CD4-positive, CD25-positive, alpha-beta regulatory T cell (primary cell): ENCODE data around the gene ERO1B. TPM values are rescaled to one million over a fixed set of nuclear protein-coding genes. Genes with fewer than 3 reads are reported as not detected.

Experiments used
- ATAC-seq, 2 donors: fragments of 150-1000 bp; cut with Tn5 transposase; one replicate each; pipeline ENCODE4 v1.10.0; 2021; ENCODE audit warnings: low read depth in 2 of 2, moderate number of reproducible peaks in 2 of 2, moderate library complexity in 1 of 2
- DNase-seq, 3 donors: peaks; one replicate each; pipeline versions ENCODE4 v3.0.0 to v3.0.0-alpha.2; 2012 to 2022; ENCODE audit warnings: mixed read lengths in 1 of 3
- H3K27ac ChIP-seq: one replicate; pipeline ENCODE4 v1.7.0; 2013; ENCODE audit warnings: mild to moderate bottlenecking, low read length; ENCODE audit not compliant: insufficient read depth, poor library complexity, severe bottlenecking
- H3K27me3 ChIP-seq: one replicate; pipeline ENCODE4 v1.7.0; 2013; ENCODE audit warnings: low read length; ENCODE audit not compliant: control insufficient read depth, insufficient read depth
- H3K36me3 ChIP-seq: one replicate; pipeline ENCODE4 v1.7.0; 2013; ENCODE audit warnings: mild to moderate bottlenecking, low read length, moderate library complexity; ENCODE audit not compliant: control insufficient read depth, insufficient read depth
- H3K4me1 ChIP-seq: 2 replicates; pipeline ENCODE4 v1.7.0; 2013; ENCODE audit warnings: mild to moderate bottlenecking, low read length; ENCODE audit not compliant: insufficient read depth, control insufficient read depth, poor library complexity, severe bottlenecking
- H3K4me3 ChIP-seq: one replicate; pipeline ENCODE4 v1.7.0; 2013; ENCODE audit warnings: low read depth, mild to moderate bottlenecking, low read length, moderate library complexity
- H3K9me3 ChIP-seq, 2 experiments: 1 replicate in 1 of 2; 2 replicates in 1 of 2; pipeline ENCODE4 v1.7.0; 2013; ENCODE audit warnings: low read length in 2 of 2, mild to moderate bottlenecking in 1 of 2, moderate library complexity in 1 of 2; ENCODE audit not compliant: control insufficient read depth in 2 of 2
- H3K27ac Mint-ChIP-seq, 3 donors: one replicate each; pipeline ENCODE4 v1.8.0; 2020 to 2022; ENCODE audit warnings: mild to moderate bottlenecking in 3 of 3, mixed read lengths in 3 of 3, moderate library complexity in 2 of 3
- H3K27me3 Mint-ChIP-seq: one replicate; pipeline ENCODE4 v1.8.0; 2022; ENCODE audit warnings: mild to moderate bottlenecking, mixed read lengths
- H3K36me3 Mint-ChIP-seq: one replicate; pipeline ENCODE4 v1.8.0; 2020; ENCODE audit warnings: mixed read lengths
- H3K4me1 Mint-ChIP-seq, 4 donors: one replicate each; pipeline ENCODE4 v1.8.0; 2020 to 2022; ENCODE audit warnings: mixed read lengths in 4 of 4, mild to moderate bottlenecking in 1 of 4
- H3K4me3 Mint-ChIP-seq, 4 donors: one replicate each; pipeline ENCODE4 v1.8.0; 2020 to 2022; ENCODE audit warnings: mild to moderate bottlenecking in 4 of 4, mixed read lengths in 4 of 4, moderate library complexity in 3 of 4
- H3K9me3 Mint-ChIP-seq, 7 donors: one replicate each; pipeline ENCODE4 v1.8.0; 2020 to 2022; ENCODE audit warnings: mixed read lengths in 7 of 7, mild to moderate bottlenecking in 3 of 7, moderate library complexity in 2 of 7
- polyA plus RNA-seq, 4 donors: library from polyadenylated mRNA; unstranded; fragments of 300-500 nt; fragmentation: Illumina TruSeq; gene quantifications; one replicate each; pipeline ENCODE4 v1.2.3, GENCODE V29; 2021
- total RNA-seq: library from RNA; stranded (reverse); gene quantifications from one replicate; pipeline ENCODE4 v1.2.3, GENCODE V29; 2022

Gene ERO1B
- total and polyA plus RNA-seq, 5 donors from 2014 or later: 2.4 to 15.2 (median 2.8) TPM

DNA sequence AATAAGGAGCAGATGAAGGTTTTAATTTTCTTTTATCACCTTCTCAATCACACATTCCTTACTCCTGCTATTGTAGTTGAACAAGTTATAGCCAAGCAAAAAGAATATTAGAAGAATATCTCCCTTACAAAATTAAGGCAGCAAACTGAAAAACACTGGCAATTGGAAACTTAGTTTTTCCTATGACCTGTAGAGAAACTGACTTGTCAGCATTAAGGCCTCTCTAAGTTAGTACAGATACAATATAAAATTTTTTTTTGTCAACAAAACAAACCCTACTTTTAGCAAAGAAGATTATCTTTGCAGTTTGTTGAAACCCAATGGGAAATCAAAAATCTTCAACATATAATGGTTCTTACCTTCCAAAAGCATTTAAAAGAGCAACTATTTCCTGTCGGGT, 61.3 kb downstream of the ERO1B start:
- Histone ChIP-seq H3K4me1 (no peaks in the 10 kb centered on the region), H3K36me3 (peaks cover 34% of the 10 kb centered on the region), H3K27ac (no peak overlapping the region), H3K4me3 (no peak overlapping the region), H3K9me3 (no peaks in the 10 kb centered on the region), H3K27me3 (no peaks in the 10 kb centered on the region)
- Mint-ChIP-seq H3K27me3 (no peaks in the 10 kb centered on the region), H3K4me3 (no peak overlapping the region), H3K9me3 (no peaks in the 10 kb centered on the region), H3K4me1 (peaks cover 0 to 7% (median 0%) of the 10 kb centered on the region in 4 donors), H3K27ac (no peak overlapping the region), H3K36me3 (peaks cover 32% of the 10 kb centered on the region)
- no peak for DNase-seq
- ATAC-seq: no peak

DNA sequence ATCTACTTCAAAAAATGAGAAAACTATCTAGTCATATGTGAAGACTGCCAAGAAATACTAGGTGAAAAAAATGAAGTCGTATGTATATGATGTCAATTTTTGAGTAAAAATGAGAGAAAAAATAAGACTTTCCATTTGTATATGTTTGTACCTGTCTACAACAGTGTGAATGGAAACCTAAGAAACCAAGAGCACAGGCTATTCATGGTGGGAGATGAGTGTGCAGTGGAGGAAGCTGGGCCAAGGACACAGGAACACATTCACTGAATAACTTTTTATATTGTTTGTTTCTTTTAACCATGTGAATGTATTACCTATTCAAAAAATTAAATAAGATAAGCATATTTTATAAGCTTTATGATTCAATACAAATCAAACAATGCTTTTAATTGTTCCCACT, 67.0 kb downstream of the ERO1B start:
- H3K27ac ChIP-seq: no peak overlapping the region
- no peaks in the 10 kb centered on the region for H3K27me3 ChIP-seq
- ATAC-seq (no peak), DNase-seq (no peak)
- no peaks in the 10 kb centered on the region for H3K4me1 ChIP-seq
- Mint-ChIP-seq H3K4me3 (no peak overlapping the region), H3K27me3 (no peaks in the 10 kb centered on the region), H3K27ac (no peak overlapping the region), H3K4me1 (peaks cover 0 to 3% (median 0%) of the 10 kb centered on the region in 4 donors), H3K36me3 (peaks cover 34% of the 10 kb centered on the region), H3K9me3 (no peaks in the 10 kb centered on the region)
- H3K36me3 ChIP-seq: peaks cover 8% of the 10 kb centered on the region
- H3K9me3 ChIP-seq: no peaks in the 10 kb centered on the region
- no peak overlapping the region for H3K4me3 ChIP-seq

DNA sequence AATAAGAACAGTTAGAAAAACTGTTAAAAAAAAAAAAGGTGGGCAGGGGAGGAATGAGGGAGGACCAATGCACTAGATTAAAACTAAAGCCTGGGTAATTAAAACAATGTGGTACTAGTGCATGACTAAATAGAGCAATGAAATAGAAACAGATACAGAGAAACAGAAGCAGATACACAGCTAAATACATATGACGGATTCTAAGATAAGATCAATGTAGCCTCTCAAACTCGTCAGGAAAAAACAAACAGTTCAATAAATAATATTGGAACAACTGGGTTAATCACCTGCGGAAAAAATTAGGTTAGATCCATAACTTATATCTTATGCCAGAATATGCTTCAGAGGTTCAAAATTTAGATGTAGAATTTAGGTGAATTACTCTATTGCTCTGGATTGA, 68.2 kb downstream of the ERO1B start:
- no peaks in the 10 kb centered on the region for H3K9me3 Mint-ChIP-seq
- peaks cover 0 to 3% (median 0%) of the 10 kb centered on the region in 4 donors for H3K4me1 Mint-ChIP-seq
- H3K4me1 ChIP-seq: no peaks in the 10 kb centered on the region
- H3K27me3 ChIP-seq: no peaks in the 10 kb centered on the region
- no peak overlapping the region for H3K4me3 Mint-ChIP-seq
- no peak for DNase-seq
- H3K36me3 Mint-ChIP-seq: peaks cover 45% of the 10 kb centered on the region
- H3K36me3 ChIP-seq: peaks cover 8% of the 10 kb centered on the region
- no peak overlapping the region for H3K27ac Mint-ChIP-seq
- no peaks in the 10 kb centered on the region for H3K27me3 Mint-ChIP-seq
- no peaks in the 10 kb centered on the region for H3K9me3 ChIP-seq
- no peak overlapping the region for H3K4me3 ChIP-seq
- no peak for ATAC-seq
- H3K27ac ChIP-seq: no peak overlapping the region

DNA sequence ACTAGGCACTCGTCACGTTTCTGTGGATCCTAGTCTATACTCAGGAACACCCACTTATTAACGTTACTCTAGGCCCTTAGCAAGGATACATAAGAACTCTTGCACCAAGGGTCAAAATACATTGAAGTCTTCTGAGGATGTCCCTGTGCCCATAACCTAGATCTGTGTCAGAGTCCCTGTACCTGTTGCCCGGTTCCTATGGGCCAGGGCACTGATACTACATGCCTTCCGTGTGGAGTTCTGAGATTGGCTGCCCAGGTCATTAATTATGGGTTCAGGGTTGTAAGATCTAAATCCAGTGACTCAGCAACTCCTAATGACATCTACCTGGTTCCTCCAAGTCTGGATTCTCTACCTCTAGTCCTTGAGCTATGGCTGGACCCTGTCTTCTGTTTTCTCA, 69.9 kb downstream of the ERO1B start:
- H3K27ac ChIP-seq: no peak overlapping the region
- no peaks in the 10 kb centered on the region for H3K27me3 ChIP-seq
- Mint-ChIP-seq H3K4me1 (peaks cover 0 to 3% (median 0%) of the 10 kb centered on the region in 4 donors), H3K4me3 (no peak overlapping the region), H3K27me3 (no peaks in the 10 kb centered on the region), H3K9me3 (peaks cover 0 to 1% (median 0%) of the 10 kb centered on the region in 7 donors), H3K36me3 (peaks cover 53% of the 10 kb centered on the region), H3K27ac (no peak overlapping the region)
- H3K9me3 ChIP-seq: no peaks in the 10 kb centered on the region
- ATAC-seq: no peak
- DNase-seq: no peak
- peaks cover 8% of the 10 kb centered on the region for H3K36me3 ChIP-seq
- H3K4me3 ChIP-seq: no peak overlapping the region
- no peaks in the 10 kb centered on the region for H3K4me1 ChIP-seq

DNA sequence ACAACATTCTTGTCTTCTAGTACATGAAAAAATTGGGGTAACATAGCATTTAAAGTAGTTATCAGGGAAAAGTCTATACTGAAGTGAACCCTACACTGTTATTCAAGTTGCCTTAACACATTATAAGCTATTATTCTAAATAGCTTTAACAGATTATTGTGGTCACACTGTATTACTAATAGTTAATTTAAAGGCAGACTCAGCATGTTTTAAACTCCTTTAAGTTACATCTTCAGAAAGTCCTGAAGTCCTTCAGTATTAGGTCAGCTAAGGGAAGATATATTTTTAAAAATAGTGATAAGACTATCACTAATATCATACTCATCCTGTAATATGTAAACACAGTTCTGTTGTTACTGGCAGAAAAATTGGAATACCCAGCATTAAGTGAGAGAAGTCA, 72.0 kb downstream of the ERO1B start:
- no peak overlapping the region for H3K27ac Mint-ChIP-seq
- H3K36me3 Mint-ChIP-seq: peaks cover 51% of the 10 kb centered on the region
- H3K9me3 Mint-ChIP-seq: peaks cover 0 to 3% (median 0%) of the 10 kb centered on the region in 7 donors
- H3K4me3 Mint-ChIP-seq: no peak overlapping the region
- peaks cover 0 to 3% (median 0%) of the 10 kb centered on the region in 4 donors for H3K4me1 Mint-ChIP-seq
- no peak for DNase-seq
- no peaks in the 10 kb centered on the region for H3K9me3 ChIP-seq
- H3K27me3 Mint-ChIP-seq: no peaks in the 10 kb centered on the region
- ATAC-seq: no peak
- H3K4me1 ChIP-seq: no peaks in the 10 kb centered on the region
- no peaks in the 10 kb centered on the region for H3K27me3 ChIP-seq
- no peak overlapping the region for H3K27ac ChIP-seq
- peaks cover 16% of the 10 kb centered on the region for H3K36me3 ChIP-seq
- no peak overlapping the region for H3K4me3 ChIP-seq

DNA sequence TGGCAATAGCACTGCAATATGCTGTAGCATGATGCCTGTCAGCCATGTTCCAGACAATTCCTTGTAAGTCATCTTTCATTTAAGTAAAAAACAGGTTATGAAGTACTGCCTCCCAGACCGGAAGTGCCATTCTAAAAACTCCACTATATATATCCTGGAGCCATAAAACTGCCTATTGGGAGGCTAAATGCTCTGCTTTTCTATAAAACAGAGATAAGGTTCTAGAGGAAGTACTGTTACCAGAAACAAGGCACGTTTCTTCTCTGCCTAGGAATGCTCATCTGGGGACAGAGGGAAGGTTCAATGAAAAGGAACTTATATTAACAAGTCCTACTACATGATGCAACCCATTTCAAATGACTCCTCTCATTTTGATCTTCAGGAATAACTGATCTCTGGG, 72.6 kb downstream of the ERO1B start:
- no peaks in the 10 kb centered on the region for H3K9me3 ChIP-seq
- Mint-ChIP-seq H3K27ac (no peak overlapping the region), H3K36me3 (peaks cover 50% of the 10 kb centered on the region), H3K9me3 (peaks cover 0 to 8% (median 2%) of the 10 kb centered on the region in 7 donors), H3K27me3 (no peaks in the 10 kb centered on the region), H3K4me1 (no peaks in the 10 kb centered on the region), H3K4me3 (no peak overlapping the region)
- H3K27ac ChIP-seq: no peak overlapping the region
- H3K4me1 ChIP-seq: no peaks in the 10 kb centered on the region
- DNase-seq (no peak), ATAC-seq (no peak)
- peaks cover 18% of the 10 kb centered on the region for H3K36me3 ChIP-seq
- no peak overlapping the region for H3K4me3 ChIP-seq
- no peaks in the 10 kb centered on the region for H3K27me3 ChIP-seq

DNA sequence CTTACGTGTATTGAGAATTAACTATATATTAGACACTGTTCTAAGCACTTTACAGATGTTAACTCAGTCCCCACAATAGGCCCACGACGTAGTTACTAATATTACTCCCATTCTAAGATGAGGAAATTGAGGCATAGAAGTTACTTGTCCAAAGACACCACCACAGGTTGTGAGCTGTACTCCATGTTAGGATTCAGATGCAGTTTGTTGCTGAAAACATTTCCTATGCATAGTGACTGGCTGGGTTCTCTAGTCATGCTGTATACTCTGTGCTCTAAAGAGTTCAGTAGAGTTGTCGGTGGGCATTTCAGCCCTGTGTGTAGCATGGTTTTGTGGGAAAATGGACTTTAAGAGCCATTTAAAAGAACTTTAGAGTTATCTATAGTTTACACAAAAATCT, 74.2 kb downstream of the ERO1B start:
- Mint-ChIP-seq H3K4me1 (peaks cover 0 to 4% (median 1%) of the 10 kb centered on the region in 4 donors), H3K36me3 (peaks cover 57% of the 10 kb centered on the region), H3K9me3 (peaks cover 2 to 14% (median 10%) of the 10 kb centered on the region in 7 donors), H3K4me3 (no peak overlapping the region), H3K27ac (no peak overlapping the region), H3K27me3 (no peaks in the 10 kb centered on the region)
- ATAC-seq (no peak), DNase-seq (no peak)
- Histone ChIP-seq H3K27ac (no peak overlapping the region), H3K36me3 (peaks cover 18% of the 10 kb centered on the region), H3K27me3 (no peaks in the 10 kb centered on the region), H3K4me1 (no peaks in the 10 kb centered on the region), H3K4me3 (no peak overlapping the region), H3K9me3 (peaks cover 0 to under 1% of the 10 kb centered on the region in 2 experiments)

DNA sequence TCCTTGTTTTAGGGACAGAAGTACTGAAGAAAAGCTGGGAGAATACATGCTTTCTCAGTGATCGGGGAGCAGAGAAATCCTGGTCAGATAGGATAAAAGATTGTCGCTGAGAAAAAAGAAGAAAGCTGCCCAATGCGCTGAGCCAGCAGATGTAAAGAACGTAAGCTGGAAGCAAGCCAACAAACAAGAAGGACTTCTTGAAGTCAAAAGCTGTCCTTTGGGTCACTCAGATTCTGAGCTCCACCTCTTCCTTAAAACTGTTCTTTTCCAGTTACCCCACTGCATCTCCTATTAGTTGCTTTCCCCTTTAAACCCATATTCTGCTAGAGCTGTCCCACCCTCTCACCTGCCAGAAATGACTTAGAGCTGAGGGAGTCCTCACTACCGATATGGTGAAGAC, 74.6 kb downstream of the ERO1B start:
- Mint-ChIP-seq H3K36me3 (peaks cover 56% of the 10 kb centered on the region), H3K9me3 (peaks cover 2 to 17% (median 13%) of the 10 kb centered on the region in 7 donors), H3K4me1 (peaks cover 0 to 6% (median 1%) of the 10 kb centered on the region in 4 donors), H3K4me3 (no peak overlapping the region), H3K27me3 (no peaks in the 10 kb centered on the region), H3K27ac (no peak overlapping the region)
- Histone ChIP-seq H3K4me3 (no peak overlapping the region), H3K36me3 (peaks cover 23% of the 10 kb centered on the region), H3K4me1 (no peaks in the 10 kb centered on the region), H3K27ac (no peak overlapping the region), H3K27me3 (no peaks in the 10 kb centered on the region), H3K9me3 (peaks cover 3 to 5% of the 10 kb centered on the region in 2 experiments)
- no peak for ATAC-seq
- no peak for DNase-seq
